Measurements from ENCODE around the gene CARMIL3.

DNA sequence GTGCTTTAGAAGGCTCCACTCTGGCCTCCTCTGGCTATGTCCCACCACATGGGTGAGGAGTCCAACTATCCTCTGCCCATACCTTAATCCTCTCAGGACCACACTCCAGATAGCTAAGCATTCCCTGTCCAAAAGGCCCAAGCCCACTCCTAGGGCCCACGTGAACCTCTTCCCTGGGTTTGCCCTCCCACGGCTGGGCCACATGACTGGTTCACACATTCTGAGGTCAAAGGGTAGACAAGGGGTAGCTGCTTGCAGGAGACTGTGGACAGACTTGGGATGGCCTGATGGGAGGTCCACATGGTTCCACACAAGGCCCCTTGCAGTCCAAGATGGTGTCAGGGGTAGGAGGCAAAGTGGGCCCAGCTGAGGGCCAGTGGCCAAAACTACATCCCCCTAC, 36.3 kb downstream of the CARMIL3 start:
- TF ChIP-seq CTCF (IDR thresholded peaks at IDR 0.05; ENCODE audit: low read length) (no peak), EZH2 (IDR thresholded peaks at IDR 0.05; ENCODE audit: borderline replicate concordance, low read length) (no peak)
